Mesenteric fat pad (tissue), 1 donor: ENCODE results near the gene UBXN1. TPM values are rescaled to one million over a fixed set of nuclear protein-coding genes. Genes with fewer than 3 reads are reported as not detected.
"Not testable (repeated sequence)": the region's sequence is repeated elsewhere in the genome, so short reads cannot be mapped to it uniquely, and the experiment has no call there.

ENCODE experiments used
- DNase-seq: peaks from one replicate; pipeline ENCODE4 v3.0.0-alpha.2; 2020; ENCODE audit warnings: low spot score
- total RNA-seq: library from RNA; stranded (reverse); fragmentation: NEBNext Ultra II Directional; extraction: Animal tissue kit (Norgen Biotek cat#: 25700); gene quantifications from one replicate; pipeline ENCODE4 v1.2.1, GENCODE V29; 2021
- donor health status: DM: yes; HTN: yes; CAD: no.

UBXN1 gene
- total RNA-seq, 1 donor from 2014 or later: 108 TPM

DNA sequence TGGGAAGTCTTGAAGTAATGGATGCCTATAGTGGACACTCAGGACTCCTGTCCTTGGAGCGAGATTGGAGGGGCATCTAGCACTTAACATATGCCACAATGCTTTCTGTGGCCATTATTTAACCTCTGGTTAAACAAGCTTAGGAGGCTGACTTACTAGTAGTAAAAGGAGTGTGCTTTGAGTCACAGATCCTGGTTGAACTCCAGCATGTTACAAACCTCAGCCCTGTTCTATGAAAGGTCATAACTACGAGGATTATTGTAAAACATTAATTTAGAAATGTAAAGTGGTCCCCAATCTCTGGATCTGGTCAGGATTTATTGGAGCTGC lies 5.7 kb downstream of the UBXN1 start:
- no peak for DNase-seq

- DNase-seq: no peak
Observed at GRCh38 chr11:62671608-62672389, 7.1 kb downstream of the UBXN1 start, which contains the start of the genes LBHD1 and UQCC3. LBHD1 (minus strand) TSS chr11:62672267; CDS start chr11:62670031, 2,236 bp downstream. UQCC3 (plus strand) TSS chr11:62671673; CDS start chr11:62671746, 73 bp downstream.

DNA sequence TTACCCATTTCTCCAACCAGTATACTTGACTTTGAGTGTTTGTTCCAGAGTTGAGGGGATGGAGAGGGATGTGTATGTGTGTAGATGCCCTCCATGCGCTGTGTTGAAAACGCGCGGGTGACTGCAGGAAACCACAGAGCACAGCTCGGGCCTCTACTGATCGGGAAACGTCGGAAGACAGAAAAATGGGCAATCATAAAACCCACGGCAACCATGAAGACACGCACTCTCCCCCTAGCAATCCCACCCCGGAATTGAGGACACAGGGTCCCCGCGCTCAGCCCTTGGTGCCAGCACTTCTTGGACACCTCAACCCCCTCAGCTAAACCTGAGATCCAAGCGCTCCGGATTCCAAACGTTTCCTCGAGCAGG lies 7.7 kb downstream of the UBXN1 start:
- no peak for DNase-seq

GRCh38 chr11:62669420-62670161 lies 9.3 kb downstream of the UBXN1 start:
- DNase-seq: no peak

DNA sequence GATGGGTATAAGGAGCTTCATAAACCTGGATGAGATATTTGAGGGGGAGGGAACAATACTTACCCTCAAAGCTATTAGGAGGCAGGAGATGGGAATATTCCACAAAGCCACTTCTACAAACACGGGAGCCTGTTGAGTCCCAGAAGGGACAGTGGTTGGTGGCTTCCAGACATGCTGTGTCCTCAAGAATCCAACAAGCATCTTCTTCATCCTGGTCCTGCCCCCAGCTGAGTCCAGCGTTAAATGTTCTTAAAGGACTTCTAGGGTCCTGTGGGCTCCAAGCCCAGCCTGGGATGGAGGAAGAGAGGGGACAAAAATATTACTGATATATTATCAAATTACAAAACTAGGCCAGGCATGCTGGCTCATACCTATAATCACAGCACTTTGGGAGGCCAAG lies 11.4 kb downstream of the UBXN1 start:
- DNase-seq: no peak

DNA sequence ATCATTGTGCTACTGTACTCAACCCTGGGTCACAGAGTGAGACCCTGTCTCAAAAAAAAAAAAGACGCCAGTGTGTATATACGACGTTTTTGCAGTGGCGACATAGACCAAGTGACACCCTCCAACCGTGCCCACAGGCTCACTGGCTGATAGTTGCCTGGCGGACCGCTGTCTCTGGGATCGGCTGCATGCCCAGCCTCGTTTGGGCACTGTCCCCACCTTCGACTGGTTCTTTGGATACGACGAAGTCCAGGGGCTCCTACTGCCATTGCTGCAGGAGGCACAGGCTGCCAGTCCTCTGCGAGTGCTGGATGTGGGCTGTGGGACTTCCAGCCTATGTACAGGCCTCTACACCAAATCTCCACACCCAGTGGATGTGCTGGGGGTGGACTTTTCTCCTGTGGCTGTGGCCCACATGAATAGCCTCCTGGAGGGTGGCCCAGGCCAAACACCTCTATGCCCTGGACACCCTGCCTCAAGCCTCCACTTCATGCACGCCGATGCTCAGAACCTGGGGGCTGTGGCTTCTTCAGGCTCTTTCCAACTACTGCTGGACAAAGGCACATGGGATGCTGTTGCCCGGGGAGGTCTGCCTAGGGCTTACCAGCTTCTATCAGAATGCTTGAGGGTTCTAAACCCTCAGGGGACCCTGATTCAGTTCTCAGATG lies 12.5 kb downstream of the UBXN1 start:
- no peak for DNase-seq

DNA sequence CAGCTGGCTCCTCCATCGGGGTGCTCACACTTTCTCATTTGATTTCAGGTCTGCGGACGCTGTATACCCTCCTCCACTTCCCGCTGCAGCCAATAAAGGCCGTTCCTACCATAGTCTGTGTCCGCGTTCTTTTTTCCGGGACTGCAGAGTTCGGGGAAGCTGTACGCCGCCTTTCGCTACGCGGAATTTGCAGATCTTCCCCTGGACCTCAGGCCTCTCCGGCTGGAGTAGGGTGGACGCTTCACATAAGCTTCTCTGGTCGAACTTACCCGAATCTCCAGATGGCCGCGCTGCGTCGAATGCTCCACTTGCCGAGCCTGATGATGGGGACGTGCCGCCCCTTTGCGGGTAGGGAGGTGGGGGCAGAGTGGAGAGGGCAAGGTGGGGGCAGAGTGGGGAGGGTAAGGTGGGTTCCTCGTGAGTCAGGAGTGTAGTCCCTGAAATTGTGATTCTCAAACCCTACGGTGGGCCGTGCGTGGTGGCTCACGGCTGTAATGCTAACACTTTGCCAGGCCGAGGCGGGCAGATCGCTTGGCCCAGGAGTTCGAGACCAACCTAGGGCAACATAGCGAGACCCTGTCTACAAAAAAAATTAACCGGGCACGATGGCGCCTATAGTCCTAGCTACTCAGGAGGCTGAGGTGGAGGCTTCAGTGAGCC lies 13.1 kb downstream of the UBXN1 start:
- no peak for DNase-seq

DNA sequence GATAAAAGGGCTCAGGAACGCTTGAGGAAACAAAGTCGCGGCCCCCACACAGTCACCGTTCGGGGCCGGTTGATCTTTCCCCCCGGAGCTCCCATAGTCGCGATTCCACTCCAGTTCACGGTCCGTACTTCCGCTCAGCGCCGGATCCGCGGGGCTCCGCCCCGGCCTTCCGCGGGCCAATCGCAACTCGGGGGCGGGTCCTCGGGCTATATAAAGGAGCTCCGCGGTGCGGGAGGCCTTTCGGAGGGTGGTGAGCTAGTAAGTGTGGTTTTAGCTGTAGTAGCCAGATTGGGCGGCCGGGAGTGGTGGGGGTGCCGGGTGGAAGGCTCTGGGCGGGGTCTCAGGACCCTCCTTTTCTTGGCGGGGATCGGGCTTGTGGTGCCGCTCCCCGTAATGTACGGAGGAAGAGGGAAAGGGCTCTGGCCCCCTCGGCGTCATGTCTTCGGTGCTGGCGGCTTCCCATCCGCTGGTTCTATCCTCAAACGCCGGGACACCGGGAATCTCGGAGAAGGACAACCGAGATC lies 13.7 kb downstream of the UBXN1 start, which contains the start of the genes C11orf98 and CSKMT:
Gene C11orf98, minus strand, starts transcription at position 136 of the 524 bp plus-strand sequence. Its CDS starts 41 bp downstream, at position 95.
Gene CSKMT, plus strand, starts transcription at position 238 of the 524 bp plus-strand sequence. CDS start 568 bp downstream, outside the sequence.
- peak; percentile 99 for DNase-seq

- DNase-seq: no peak
Observed at GRCh38 chr11:62664405-62665074, 14.3 kb downstream of the UBXN1 start.

DNA sequence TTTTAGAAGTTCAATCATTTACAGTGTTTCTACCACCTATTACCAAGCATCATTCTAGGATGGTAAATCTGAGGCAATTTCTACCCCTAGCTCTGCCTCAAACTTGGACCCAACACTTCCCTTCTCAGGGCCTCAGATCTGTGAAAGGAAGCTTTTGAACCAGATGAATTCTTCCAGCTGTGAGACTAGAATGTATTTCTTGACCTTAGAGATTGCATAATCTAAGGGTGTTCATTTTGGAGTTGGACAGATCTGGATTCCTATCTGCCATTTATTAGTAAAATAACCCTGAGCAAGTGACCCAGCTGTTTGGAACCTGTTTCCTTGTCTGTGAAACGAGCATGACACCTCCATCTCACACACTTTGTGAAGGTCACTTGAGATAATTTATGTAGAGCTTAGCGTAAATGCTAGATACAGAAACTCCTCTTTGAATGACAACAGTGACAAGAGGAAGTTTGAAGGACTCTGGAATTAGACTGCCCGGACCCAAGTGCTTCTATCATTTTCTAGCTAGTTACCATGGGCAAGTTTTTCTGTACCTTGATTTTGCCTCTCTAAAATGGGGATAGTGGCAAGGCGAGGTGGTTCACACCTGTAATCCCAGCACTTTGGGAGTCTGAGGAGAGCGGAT lies 22.0 kb downstream of the UBXN1 start:
- DNase-seq: no peak

DNA sequence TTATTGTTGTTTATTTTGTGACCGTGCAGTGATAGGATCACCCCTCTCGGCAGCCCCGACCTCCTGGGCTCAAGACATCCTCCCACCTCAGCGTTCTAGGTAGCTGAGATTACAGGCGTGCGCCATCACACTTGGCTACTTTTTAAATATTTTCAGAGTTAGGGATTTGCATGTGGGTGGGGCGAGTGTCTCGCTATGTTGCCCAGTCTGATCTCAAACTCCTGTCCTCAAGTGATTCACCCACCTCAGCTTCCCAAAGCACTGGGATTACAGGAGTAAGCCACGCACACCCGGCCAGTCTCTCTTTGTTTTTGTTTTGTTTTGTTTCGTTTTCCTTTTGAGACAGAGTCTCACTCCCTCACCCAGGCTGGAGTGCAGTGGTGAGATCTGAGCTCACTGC lies 24.6 kb downstream of the UBXN1 start:
- DNase-seq: no peak

DNA sequence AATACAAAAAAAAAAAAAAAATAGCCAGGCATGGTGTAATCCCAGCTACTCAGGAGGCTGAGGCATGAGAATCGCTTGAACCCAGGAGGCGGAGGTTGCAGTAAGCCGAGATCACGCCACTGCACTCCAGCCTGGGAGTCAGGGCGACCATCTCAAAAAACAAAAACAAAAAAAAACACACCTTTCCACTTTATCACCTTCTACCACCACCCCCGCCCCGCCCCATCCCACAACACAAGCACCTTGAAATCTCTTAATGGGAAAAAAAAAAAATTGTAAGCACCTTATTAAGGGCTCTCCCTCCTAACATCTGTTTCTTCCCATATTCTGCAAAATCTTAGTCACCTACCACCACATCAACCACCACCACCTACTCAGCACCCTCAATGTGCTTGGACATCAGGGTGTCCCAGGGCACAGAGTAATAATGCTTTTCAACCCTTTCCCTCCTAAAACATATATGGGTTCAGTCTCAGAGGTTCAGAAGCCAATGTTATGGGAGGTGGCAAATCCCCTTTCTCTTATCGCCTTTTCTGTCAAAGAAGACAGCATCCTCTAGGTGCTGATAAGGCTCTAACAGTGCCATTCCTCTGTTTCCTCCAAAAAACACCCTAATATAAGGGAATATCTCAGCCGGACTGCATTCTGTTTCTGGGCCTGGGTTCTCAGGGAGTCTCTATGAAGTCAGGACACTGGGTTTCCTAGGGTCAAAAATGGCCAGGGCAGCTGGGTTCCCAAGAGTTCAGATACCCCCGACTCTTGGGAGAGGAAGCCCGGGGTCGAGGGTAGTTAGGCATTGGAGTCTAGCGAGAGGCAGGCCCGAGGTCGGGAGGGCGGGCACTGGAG lies 26.5 kb downstream of the UBXN1 start:
- no peak for DNase-seq

DNA sequence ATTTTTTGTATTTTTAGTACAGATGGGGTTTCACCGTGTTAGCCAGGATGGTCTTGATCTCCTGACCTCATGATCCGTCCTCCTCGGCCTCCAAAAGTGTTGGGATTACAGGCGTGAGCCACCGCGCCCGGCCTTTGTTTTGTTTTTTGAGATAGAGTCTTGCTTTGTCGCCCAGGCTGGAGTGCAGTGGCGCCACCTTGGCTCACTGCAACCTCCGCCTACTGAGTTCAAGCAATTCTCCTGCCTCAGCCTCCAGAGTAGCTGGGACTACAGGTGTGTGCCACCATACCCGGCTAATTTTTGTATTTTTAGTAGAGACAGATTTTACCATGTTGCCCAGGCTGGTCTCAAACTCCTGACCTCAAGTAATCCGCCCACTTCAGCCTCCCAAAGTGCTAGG lies 28.6 kb downstream of the UBXN1 start:
- DNase-seq: not testable (repeated sequence)

- no peak for DNase-seq
Observed at GRCh38 chr11:62649486-62649885, 29.4 kb downstream of the UBXN1 start.

DNA sequence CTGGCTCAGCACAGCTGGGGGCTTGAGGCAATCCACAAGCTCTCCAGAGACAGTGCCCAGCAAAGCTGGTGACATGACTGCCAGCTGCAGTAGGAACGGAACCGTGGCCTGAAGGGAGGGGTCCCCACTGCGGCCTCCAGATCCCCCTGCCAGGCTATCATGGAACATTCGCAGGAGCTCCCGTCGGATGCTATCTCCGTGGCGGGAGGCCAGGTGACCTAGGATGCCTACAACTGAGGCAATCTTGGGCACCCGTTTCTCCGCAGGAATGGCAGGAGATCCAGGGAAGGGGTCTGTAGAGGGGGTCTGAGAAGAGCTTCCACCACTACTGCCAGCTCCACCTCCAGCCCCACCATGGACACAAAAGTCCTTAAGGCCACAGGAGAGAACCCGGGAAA lies 29.9 kb downstream of the UBXN1 start:
- no peak for DNase-seq

DNA sequence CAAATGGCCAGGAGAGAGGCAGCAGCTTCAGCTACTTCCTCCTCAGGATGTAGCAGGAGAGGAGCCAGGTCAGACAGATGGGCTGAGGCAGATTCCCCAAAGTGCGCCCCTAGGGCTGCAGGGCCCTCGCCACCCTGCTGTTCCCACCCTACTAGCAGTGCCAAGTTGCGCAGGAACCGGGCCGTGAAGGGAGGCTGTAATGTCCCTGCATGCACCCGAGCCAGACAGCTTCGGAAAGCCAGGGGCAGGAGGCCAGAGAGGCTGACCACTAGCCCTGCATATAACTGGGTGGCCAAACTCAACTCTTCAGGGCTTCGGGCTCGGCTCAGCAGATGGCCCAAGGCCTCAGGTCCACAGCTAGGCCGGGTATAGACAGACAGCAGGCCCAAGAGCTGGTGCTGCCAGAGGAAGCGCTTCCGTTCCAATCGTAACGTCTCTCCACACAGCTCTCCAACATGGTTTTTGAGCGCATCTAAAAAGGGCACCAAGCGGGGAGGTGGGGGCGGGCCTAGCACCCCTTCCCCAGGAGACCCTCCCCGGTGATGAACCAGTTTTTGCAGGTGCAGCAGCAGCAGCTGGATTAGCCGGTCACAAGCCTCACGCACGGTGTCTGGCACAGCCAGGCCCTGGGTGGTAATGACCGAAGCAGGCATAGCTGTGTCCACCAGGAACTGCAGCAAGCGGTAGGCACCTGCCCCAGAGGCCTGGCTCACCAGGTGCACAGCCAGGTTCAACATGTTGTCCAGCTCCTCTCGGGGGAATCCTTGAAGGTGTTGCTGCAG lies 30.5 kb downstream of the UBXN1 start:
- DNase-seq: no peak

GRCh38 chr11:62647609-62648005 lies 31.3 kb downstream of the UBXN1 start:
- no peak for DNase-seq
